ENCODE measurements around the gene STK4. TPM values are rescaled to one million over a fixed set of nuclear protein-coding genes. Genes with fewer than 3 reads are reported as not detected.

STK4 gene
- total and polyA plus RNA-seq, 12 donors = 7.1 to 39.3 (median 28.0) TPM

- intact Hi-C loops (cut with DNase I) = no loop called here
- H3K36me3 ChIP-seq (replicated peaks in 1 of 2) = no peaks in the 10 kb centered on the region
- no peak overlapping the region for H3K27ac ChIP-seq
- WGBS, 4 donors = 64 to 82% (median 73%) methylated on average over 3 of the region's 3 CpGs
- TF ChIP-seq CTCF (IDR thresholded peaks at IDR 0.05) (no peak), POLR2A (IDR thresholded peaks at IDR 0.05) (no peak)
- H3K9me3 ChIP-seq (replicated peaks in 1 of 3) = no peaks in the 10 kb centered on the region
- no peak for DNase-seq
- no peak overlapping the region for H3K4me3 ChIP-seq
- no peaks in the 10 kb centered on the region for H3K27me3 ChIP-seq
- no peaks in the 10 kb centered on the region for H3K4me1 ChIP-seq (replicated peaks in 1 of 2)
Measured at GRCh38 chr20:44928595-44928994, 37.7 kb upstream of the STK4 start.

- no peak for TF ChIP-seq POLR2A (IDR thresholded peaks at IDR 0.05)
- TF ChIP-seq CTCF (IDR thresholded peaks at IDR 0.05) = no peak
- no peak for DNase-seq
- no peaks in the 10 kb centered on the region for H3K9me3 ChIP-seq (replicated peaks in 1 of 3)
- no peaks in the 10 kb centered on the region for H3K27me3 ChIP-seq
- intact Hi-C loops (cut with DNase I) = no loop called here
- 90 to 98% (median 93%) methylated on average over 11 to 18 of the region's 18 CpGs for WGBS, 4 donors
- H3K4me1 ChIP-seq (replicated peaks in 1 of 2) = no peaks in the 10 kb centered on the region
- no peak overlapping the region for H3K27ac ChIP-seq
- H3K4me3 ChIP-seq = no peak overlapping the region
- H3K36me3 ChIP-seq (replicated peaks in 1 of 2) = no peaks in the 10 kb centered on the region
Measured at GRCh38 chr20:44930517-44931168, 35.7 kb upstream of the STK4 start.

GRCh38 chr20:44931911-44932310 is 34.4 kb upstream of the STK4 start:
- TF ChIP-seq POLR2A (IDR thresholded peaks at IDR 0.05) (no peak), CTCF (IDR thresholded peaks at IDR 0.05) (no peak)
- intact Hi-C loops (cut with DNase I) = no loop called here
- Histone ChIP-seq H3K4me3 (no peak overlapping the region), H3K9me3 (replicated peaks in 1 of 3) (no peaks in the 10 kb centered on the region), H3K36me3 (replicated peaks in 1 of 2) (no peaks in the 10 kb centered on the region), H3K27ac (no peak overlapping the region), H3K27me3 (no peaks in the 10 kb centered on the region), H3K4me1 (replicated peaks in 1 of 2) (no peaks in the 10 kb centered on the region)
- DNase-seq = no peak
- 84 to 92% (median 88%) methylated on average over 3 of the region's 3 CpGs for WGBS, 4 donors

- H3K4me3 ChIP-seq = no peak overlapping the region
- no peak overlapping the region for H3K27ac ChIP-seq
- 93 to 99% (median 96%) methylated on average over 8 of the region's 8 CpGs for WGBS, 4 donors
- TF ChIP-seq CTCF (IDR thresholded peaks at IDR 0.05) (no peak), POLR2A (IDR thresholded peaks at IDR 0.05) (no peak)
- H3K4me1 ChIP-seq (replicated peaks in 1 of 2) = no peaks in the 10 kb centered on the region
- DNase-seq = no peak
- no peaks in the 10 kb centered on the region for H3K36me3 ChIP-seq (replicated peaks in 1 of 2)
- H3K9me3 ChIP-seq (replicated peaks in 1 of 3) = no peaks in the 10 kb centered on the region
- H3K27me3 ChIP-seq = no peaks in the 10 kb centered on the region
- intact Hi-C loops (cut with DNase I) = no loop called here
Measured at GRCh38 chr20:44932916-44933315, 33.4 kb upstream of the STK4 start.

All from adrenal gland (tissue), 12 donors.